GM12873 (cell line): ENCODE data around the gene PACRG.

ENCODE experiments used
- CTCF ChIP-seq: IDR thresholded peaks from 2 replicates; pipeline ENCODE4 v1.5.1; 2012; ENCODE audit warnings: low read depth, mild to moderate bottlenecking, moderate library complexity, low read length, control low read depth; ENCODE audit not compliant: insufficient read depth; ENCODE audit errors: missing control alignments

Gene PACRG

GRCh38 chr6:163038317-163038716 lies 310.5 kb downstream of the PACRG start:
- no peak for TF ChIP-seq CTCF

- TF ChIP-seq CTCF = no peak
Observed at GRCh38 chr6:163048345-163048744, 320.6 kb downstream of the PACRG start.

- TF ChIP-seq CTCF = no peak
Observed at GRCh38 chr6:163053667-163054344, 326.0 kb downstream of the PACRG start.

- no peak for TF ChIP-seq CTCF
Observed at GRCh38 chr6:163054641-163055040, 326.9 kb downstream of the PACRG start.

- TF ChIP-seq CTCF = no peak
Observed at GRCh38 chr6:163057260-163057659, 329.5 kb downstream of the PACRG start.

- no peak for TF ChIP-seq CTCF
Observed at GRCh38 chr6:163062790-163063189, 335.0 kb downstream of the PACRG start.

GRCh38 chr6:163063561-163063960 lies 335.8 kb downstream of the PACRG start:
- TF ChIP-seq CTCF = no peak

- TF ChIP-seq CTCF = no peak
Observed at GRCh38 chr6:163064397-163064796, 336.6 kb downstream of the PACRG start.
